GM12801 (cell line): Measurements from ENCODE around the gene SBNO1.

Experiments
- CTCF ChIP-seq: IDR thresholded peaks from one replicate; pipeline ENCODE4 v1.5.1; 2011; ENCODE audit warnings: control low read depth; ENCODE audit not compliant: insufficient read length; ENCODE audit errors: extremely low read depth

SBNO1 gene

GRCh38 chr12:123250471-123251383 is 113.9 kb downstream of the SBNO1 start:
- no peak for TF ChIP-seq CTCF

- no peak for TF ChIP-seq CTCF
These were observed 119.0 kb downstream of the SBNO1 start for GRCh38 chr12:123245678-123246077.

GRCh38 chr12:123243671-123244262 is 120.9 kb downstream of the SBNO1 start:
- no peak for TF ChIP-seq CTCF

GRCh38 chr12:123242116-123242904 is 122.3 kb downstream of the SBNO1 start:
- no peak for TF ChIP-seq CTCF
